ENCODE measurements around the gene FREM2.

FREM2 gene

DNA sequence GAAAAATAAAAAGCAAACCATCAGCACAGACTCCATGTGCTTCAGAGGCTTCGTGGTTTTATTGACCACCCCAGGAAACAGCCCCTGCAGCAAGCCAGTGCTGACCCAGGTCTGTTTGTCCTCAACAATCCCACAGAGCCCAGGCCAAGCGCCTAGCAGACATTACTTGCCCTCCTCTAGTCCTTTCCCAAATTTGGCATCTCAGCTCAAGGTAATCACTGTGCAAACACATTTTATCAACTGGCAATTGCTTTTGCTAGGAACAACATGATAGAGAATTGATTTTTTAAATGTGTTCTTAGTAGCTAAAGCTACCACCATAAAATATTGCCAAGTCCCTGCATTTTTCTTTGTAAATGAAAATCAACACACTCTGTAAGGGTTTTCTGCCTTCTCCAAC is 182.0 kb downstream of the FREM2 start:
- no peak overlapping the region for H4K91ac ChIP-seq (ENCODE audit: low read depth, low read length, poor library complexity)
- no CpG with 5 or more reads among the region's 2 CpGs for WGBS, 2 donors (ENCODE audit: extremely low coverage in 2 of 2, insufficient read length in 2 of 2, insufficient replicate concordance in 1 of 2)
- no peak overlapping the region for H3K4ac ChIP-seq (ENCODE audit: low read length)
- no peak overlapping the region for H2BK120ac ChIP-seq (ENCODE audit: low read depth, low read length)
- no peak overlapping the region for H3K4me3 ChIP-seq (ENCODE audit: low read length in 2 of 2)
- H3K4me1 ChIP-seq (ENCODE audit: control insufficient read depth in 2 of 2, insufficient read depth in 1 of 2, low read depth in 1 of 2, low read length in 2 of 2) = no peaks in the 10 kb centered on the region
- no peak overlapping the region for H4K8ac ChIP-seq (ENCODE audit: low read depth, low read length)
- no peaks in the 10 kb centered on the region for H3K36me3 ChIP-seq (replicated peaks in 1 of 2; ENCODE audit: control insufficient read depth in 2 of 2, insufficient read depth in 2 of 2, low read length in 2 of 2)
- H3K23ac ChIP-seq (ENCODE audit: low read depth, low read length, poor library complexity) = no peak overlapping the region
- H2BK12ac ChIP-seq (ENCODE audit: low read length) = no peak overlapping the region
- no peak overlapping the region for H2AK5ac ChIP-seq (ENCODE audit: low read depth, low read length)
- H3K27me3 ChIP-seq (ENCODE audit: control insufficient read depth in 3 of 3, insufficient read depth in 3 of 3, low read depth in 1 of 3, low read length in 3 of 3) = no peaks in the 10 kb centered on the region
- no peak overlapping the region for H3K18ac ChIP-seq (ENCODE audit: low read length)
- H2AFZ ChIP-seq (ENCODE audit: low read length) = no peak overlapping the region
- no peaks in the 10 kb centered on the region for H3K79me1 ChIP-seq (ENCODE audit: low read depth, low read length)
- no peak overlapping the region for H3K27ac ChIP-seq (replicated peaks; ENCODE audit: low read length)
- no peak overlapping the region for H3K4me2 ChIP-seq (ENCODE audit: insufficient read depth, low read length, poor library complexity, severe bottlenecking)
- no peaks in the 10 kb centered on the region for H3K9me3 ChIP-seq (replicated peaks in 1 of 2; ENCODE audit: control insufficient read depth in 2 of 2, insufficient read depth in 1 of 2, low read depth in 1 of 2, low read length in 2 of 2)
- no peak overlapping the region for H3K14ac ChIP-seq (ENCODE audit: low read length)
- no peak overlapping the region for H2BK5ac ChIP-seq (ENCODE audit: low read length)
- no peak for DNase-seq (ENCODE audit: low spot score)
- no peak overlapping the region for H2BK15ac ChIP-seq (ENCODE audit: low read length)
- H3K9ac ChIP-seq (ENCODE audit: low read depth, low read length, poor library complexity) = no peak overlapping the region

DNA sequence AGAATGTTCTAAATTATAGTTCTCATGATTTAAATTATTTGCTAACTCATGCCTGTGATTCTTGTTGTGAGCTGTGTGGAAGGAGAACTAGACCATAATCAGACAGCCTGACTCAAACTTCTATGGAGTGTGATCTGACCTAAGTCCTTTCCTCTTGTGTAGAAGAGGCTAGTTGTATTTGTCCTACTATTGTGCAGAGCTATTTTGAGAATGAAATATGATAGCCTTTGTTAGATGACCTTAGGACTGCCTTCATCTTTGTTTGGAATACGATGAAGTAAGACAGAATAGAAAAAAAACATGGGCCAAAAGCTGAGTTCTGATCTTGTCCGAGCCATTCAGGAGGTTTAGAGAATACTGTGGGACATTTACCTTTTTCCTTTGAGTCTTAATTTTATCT is 184.4 kb downstream of the FREM2 start:
- no peaks in the 10 kb centered on the region for H3K79me1 ChIP-seq (ENCODE audit: low read depth, low read length)
- no peak overlapping the region for H2AFZ ChIP-seq (ENCODE audit: low read length)
- peaks cover 0 to 9% of the 10 kb centered on the region in 2 donors for H3K4me1 ChIP-seq (ENCODE audit: control insufficient read depth in 2 of 2, insufficient read depth in 1 of 2, low read depth in 1 of 2, low read length in 2 of 2)
- DNase-seq (ENCODE audit: low spot score) = no peak
- no peaks in the 10 kb centered on the region for H3K36me3 ChIP-seq (replicated peaks in 1 of 2; ENCODE audit: control insufficient read depth in 2 of 2, insufficient read depth in 2 of 2, low read length in 2 of 2)
- no peak overlapping the region for H3K4me2 ChIP-seq (ENCODE audit: insufficient read depth, low read length, poor library complexity, severe bottlenecking)
- H2BK120ac ChIP-seq (ENCODE audit: low read depth, low read length) = no peak overlapping the region
- no peak overlapping the region for H3K14ac ChIP-seq (ENCODE audit: low read length)
- no peak overlapping the region for H4K91ac ChIP-seq (ENCODE audit: low read depth, low read length, poor library complexity)
- H3K23ac ChIP-seq (ENCODE audit: low read depth, low read length, poor library complexity) = no peak overlapping the region
- H3K4ac ChIP-seq (ENCODE audit: low read length) = no peak overlapping the region
- H3K9me3 ChIP-seq (replicated peaks in 1 of 2; ENCODE audit: control insufficient read depth in 2 of 2, insufficient read depth in 1 of 2, low read depth in 1 of 2, low read length in 2 of 2) = no peaks in the 10 kb centered on the region
- no peak overlapping the region for H2AK5ac ChIP-seq (ENCODE audit: low read depth, low read length)
- no peak overlapping the region for H3K27ac ChIP-seq (replicated peaks; ENCODE audit: low read length)
- no peak overlapping the region for H3K18ac ChIP-seq (ENCODE audit: low read length)
- no peak overlapping the region for H2BK12ac ChIP-seq (ENCODE audit: low read length)
- H2BK15ac ChIP-seq (ENCODE audit: low read length) = no peak overlapping the region
- WGBS, 2 donors (ENCODE audit: extremely low coverage in 2 of 2, insufficient read length in 2 of 2, insufficient replicate concordance in 1 of 2) = no CpG with 5 or more reads among the region's 2 CpGs
- no peak overlapping the region for H2BK5ac ChIP-seq (ENCODE audit: low read length)
- H3K9ac ChIP-seq (ENCODE audit: low read depth, low read length, poor library complexity) = no peak overlapping the region
- no peak overlapping the region for H3K4me3 ChIP-seq (ENCODE audit: low read length in 2 of 2)
- no peak overlapping the region for H4K8ac ChIP-seq (ENCODE audit: low read depth, low read length)
- H3K27me3 ChIP-seq (ENCODE audit: control insufficient read depth in 3 of 3, insufficient read depth in 3 of 3, low read depth in 1 of 3, low read length in 3 of 3) = no peaks in the 10 kb centered on the region

DNA sequence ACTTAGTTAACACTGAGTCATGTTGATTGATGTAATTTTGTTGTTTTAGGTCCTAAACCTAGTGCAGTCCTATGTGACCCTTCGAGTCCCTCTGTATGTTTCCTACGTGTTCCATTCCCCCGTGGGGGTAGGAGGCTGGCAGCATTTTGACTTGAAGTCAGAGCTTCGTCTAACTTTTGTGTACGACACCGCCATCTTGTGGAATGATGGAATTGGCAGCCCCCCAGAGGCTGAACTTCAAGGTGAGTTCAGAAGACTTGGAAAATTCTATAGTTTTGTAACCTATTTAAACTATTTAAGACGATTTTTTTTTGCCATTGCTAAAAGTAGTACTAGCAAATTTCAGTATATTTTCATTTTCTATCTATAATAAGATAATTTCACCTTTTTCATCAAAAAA is 185.8 kb downstream of the FREM2 start:
- no peak overlapping the region for H2BK120ac ChIP-seq (ENCODE audit: low read depth, low read length)
- peak; percentile 54 for DNase-seq (ENCODE audit: low spot score)
- no peak overlapping the region for H3K4me3 ChIP-seq (ENCODE audit: low read length in 2 of 2)
- H3K27ac ChIP-seq (replicated peaks; ENCODE audit: low read length) = no peak overlapping the region
- H2BK15ac ChIP-seq (ENCODE audit: low read length) = no peak overlapping the region
- peaks cover 0 to 9% of the 10 kb centered on the region in 2 donors for H3K4me1 ChIP-seq (ENCODE audit: control insufficient read depth in 2 of 2, insufficient read depth in 1 of 2, low read depth in 1 of 2, low read length in 2 of 2)
- no peak overlapping the region for H3K23ac ChIP-seq (ENCODE audit: low read depth, low read length, poor library complexity)
- peak overlapping the region; percentile 6 for H2AFZ ChIP-seq (ENCODE audit: low read length)
- no peak overlapping the region for H2BK12ac ChIP-seq (ENCODE audit: low read length)
- no peak overlapping the region for H3K4ac ChIP-seq (ENCODE audit: low read length)
- H3K9ac ChIP-seq (ENCODE audit: low read depth, low read length, poor library complexity) = no peak overlapping the region
- no peak overlapping the region for H2BK5ac ChIP-seq (ENCODE audit: low read length)
- H3K18ac ChIP-seq (ENCODE audit: low read length) = no peak overlapping the region
- H3K4me2 ChIP-seq (ENCODE audit: insufficient read depth, low read length, poor library complexity, severe bottlenecking) = no peak overlapping the region
- no peak overlapping the region for H2AK5ac ChIP-seq (ENCODE audit: low read depth, low read length)
- no peaks in the 10 kb centered on the region for H3K27me3 ChIP-seq (ENCODE audit: control insufficient read depth in 3 of 3, insufficient read depth in 3 of 3, low read depth in 1 of 3, low read length in 3 of 3)
- H3K36me3 ChIP-seq (replicated peaks in 1 of 2; ENCODE audit: control insufficient read depth in 2 of 2, insufficient read depth in 2 of 2, low read length in 2 of 2) = no peaks in the 10 kb centered on the region
- H3K79me1 ChIP-seq (ENCODE audit: low read depth, low read length) = no peaks in the 10 kb centered on the region
- H3K14ac ChIP-seq (ENCODE audit: low read length) = no peak overlapping the region
- no peak overlapping the region for H4K8ac ChIP-seq (ENCODE audit: low read depth, low read length)
- no CpG with 5 or more reads among the region's 7 CpGs for WGBS, 2 donors (ENCODE audit: extremely low coverage in 2 of 2, insufficient read length in 2 of 2, insufficient replicate concordance in 1 of 2)
- no peaks in the 10 kb centered on the region for H3K9me3 ChIP-seq (replicated peaks in 1 of 2; ENCODE audit: control insufficient read depth in 2 of 2, insufficient read depth in 1 of 2, low read depth in 1 of 2, low read length in 2 of 2)
- no peak overlapping the region for H4K91ac ChIP-seq (ENCODE audit: low read depth, low read length, poor library complexity)

DNA sequence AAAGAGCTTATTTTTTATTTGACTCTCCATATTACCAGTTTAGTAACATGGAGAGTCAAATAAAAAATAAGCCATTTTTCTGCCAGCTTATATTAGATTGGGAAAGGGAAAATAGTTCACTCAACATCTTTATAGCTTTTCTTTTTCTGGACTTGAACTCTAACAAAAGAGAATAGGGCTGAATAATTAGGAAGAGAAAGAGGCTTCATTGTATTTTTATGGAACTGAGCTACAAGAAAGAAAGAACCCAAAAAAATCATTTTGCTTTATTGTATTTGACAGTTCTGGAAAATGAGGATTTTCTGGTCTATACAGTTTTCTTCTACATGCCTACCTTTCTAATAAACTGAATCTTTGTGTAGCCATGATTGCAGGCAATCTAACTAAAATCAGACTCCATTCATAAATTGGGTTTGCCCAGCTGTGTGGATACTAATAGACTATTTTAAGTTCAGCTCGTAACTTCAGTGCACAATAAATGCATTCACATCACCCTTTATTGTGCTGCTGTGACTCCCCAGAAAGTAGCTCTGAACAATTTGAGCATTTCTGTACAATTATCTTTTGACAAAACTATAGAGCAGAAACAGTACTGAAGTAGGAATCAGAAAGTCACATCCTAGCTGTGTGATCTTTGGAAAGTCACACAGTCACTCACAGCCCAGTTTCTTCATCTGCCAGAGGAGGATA is 188.5 kb downstream of the FREM2 start:
- no peak overlapping the region for H2AFZ ChIP-seq (ENCODE audit: low read length)
- H3K4ac ChIP-seq (ENCODE audit: low read length) = no peak overlapping the region
- no peak overlapping the region for H3K18ac ChIP-seq (ENCODE audit: low read length)
- H3K27me3 ChIP-seq (ENCODE audit: control insufficient read depth in 3 of 3, insufficient read depth in 3 of 3, low read depth in 1 of 3, low read length in 3 of 3) = peaks cover 0 to under 1% (median 0%) of the 10 kb centered on the region in 3 experiments
- H3K27ac ChIP-seq (replicated peaks; ENCODE audit: low read length) = no peak overlapping the region
- no peak overlapping the region for H2AK5ac ChIP-seq (ENCODE audit: low read depth, low read length)
- no peak overlapping the region for H3K14ac ChIP-seq (ENCODE audit: low read length)
- H3K23ac ChIP-seq (ENCODE audit: low read depth, low read length, poor library complexity) = no peak overlapping the region
- no peak overlapping the region for H3K4me3 ChIP-seq (ENCODE audit: low read length in 2 of 2)
- no peak overlapping the region for H2BK5ac ChIP-seq (ENCODE audit: low read length)
- peaks cover 0 to 2% of the 10 kb centered on the region in 2 donors for H3K36me3 ChIP-seq (replicated peaks in 1 of 2; ENCODE audit: control insufficient read depth in 2 of 2, insufficient read depth in 2 of 2, low read length in 2 of 2)
- H3K4me2 ChIP-seq (ENCODE audit: insufficient read depth, low read length, poor library complexity, severe bottlenecking) = no peak overlapping the region
- H3K79me1 ChIP-seq (ENCODE audit: low read depth, low read length) = no peaks in the 10 kb centered on the region
- WGBS, 2 donors (ENCODE audit: extremely low coverage in 2 of 2, insufficient read length in 2 of 2, insufficient replicate concordance in 1 of 2) = no CpG with 5 or more reads among the region's 1 CpG
- no peak overlapping the region for H2BK120ac ChIP-seq (ENCODE audit: low read depth, low read length)
- H2BK12ac ChIP-seq (ENCODE audit: low read length) = no peak overlapping the region
- no peak overlapping the region for H2BK15ac ChIP-seq (ENCODE audit: low read length)
- peaks cover 0 to 1% of the 10 kb centered on the region in 2 donors for H3K9me3 ChIP-seq (replicated peaks in 1 of 2; ENCODE audit: control insufficient read depth in 2 of 2, insufficient read depth in 1 of 2, low read depth in 1 of 2, low read length in 2 of 2)
- no peak overlapping the region for H4K91ac ChIP-seq (ENCODE audit: low read depth, low read length, poor library complexity)
- peaks cover 0 to 14% of the 10 kb centered on the region in 2 donors for H3K4me1 ChIP-seq (ENCODE audit: control insufficient read depth in 2 of 2, insufficient read depth in 1 of 2, low read depth in 1 of 2, low read length in 2 of 2)
- H3K9ac ChIP-seq (ENCODE audit: low read depth, low read length, poor library complexity) = no peak overlapping the region
- DNase-seq (ENCODE audit: low spot score) = no peak
- no peak overlapping the region for H4K8ac ChIP-seq (ENCODE audit: low read depth, low read length)
